Stimulated activated CD4-positive, alpha-beta T cell treated with anti-CD3 and anti-CD28 coated beads, Interleukin-1b, Interleukin-23, amount 100 ng/mL, for 4 hours (primary cell): ENCODE measurements around the gene AADAT.
A peak's percentile ranks its signal among the peaks of the same experiment; 100 is the strongest.
"Not testable (repeated sequence)": the region's sequence is repeated elsewhere in the genome, so short reads cannot be mapped to it uniquely, and the experiment has no call there.

Experiments
- DNase-seq, 2 donors: peaks; one replicate each; pipeline ENCODE4 v3.0.0-alpha.2; 2020; ENCODE audit warnings: low read depth in 2 of 2

AADAT gene

DNA sequence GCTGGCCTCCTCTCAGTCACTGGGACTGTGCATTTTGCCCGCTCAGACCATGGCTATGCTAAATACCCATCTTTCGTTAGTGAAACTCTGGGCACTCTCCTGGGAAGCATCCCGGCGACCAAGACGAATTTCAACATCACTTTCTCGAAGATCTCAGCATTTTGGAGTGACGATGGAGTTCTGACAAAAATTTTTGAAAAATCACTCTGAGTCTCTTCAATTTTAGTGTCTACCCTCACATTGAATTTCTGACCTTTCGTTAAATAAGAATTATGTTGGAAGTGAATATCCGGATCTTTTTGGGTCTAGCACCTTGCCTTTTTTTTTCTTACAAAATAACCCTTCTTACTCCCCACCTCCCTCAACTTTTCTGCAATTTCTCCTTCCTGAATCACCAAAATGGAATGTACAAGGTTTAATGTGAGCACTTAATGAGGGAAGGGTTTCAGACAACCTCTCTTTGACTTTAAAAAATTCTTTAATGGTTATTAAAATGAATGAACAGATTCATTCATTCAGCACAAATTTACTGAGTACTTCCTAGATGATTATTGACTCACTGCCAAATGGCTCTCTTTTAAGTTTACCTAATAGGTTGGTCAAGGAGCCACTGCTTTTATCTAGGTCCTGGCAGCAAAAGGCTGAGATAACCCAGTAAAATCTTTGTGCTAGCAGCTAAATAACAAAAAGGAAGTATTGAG lies 746 bp upstream of the AADAT start:
- no peak for DNase-seq

DNA sequence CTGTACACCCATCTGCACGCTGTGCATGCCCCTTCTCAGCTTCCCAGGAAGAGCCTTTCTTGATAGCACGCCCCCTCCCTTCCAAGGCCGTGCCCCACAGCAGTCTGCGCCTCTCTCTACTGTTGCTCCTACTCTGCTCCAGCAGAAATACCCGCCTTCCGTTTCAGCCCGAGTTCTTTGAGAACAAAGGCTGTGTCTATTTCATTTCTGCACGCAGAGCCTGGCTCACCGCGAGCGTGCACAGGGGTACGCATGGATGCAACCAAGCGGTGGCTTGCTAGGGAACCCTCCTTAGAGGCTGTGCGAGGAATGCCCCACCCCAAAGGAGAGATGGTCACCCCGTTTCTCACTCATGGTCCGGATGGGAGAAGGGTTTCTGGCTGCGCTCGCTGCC lies 485 bp downstream of the AADAT start:
- DNase-seq, result no peak

DNA sequence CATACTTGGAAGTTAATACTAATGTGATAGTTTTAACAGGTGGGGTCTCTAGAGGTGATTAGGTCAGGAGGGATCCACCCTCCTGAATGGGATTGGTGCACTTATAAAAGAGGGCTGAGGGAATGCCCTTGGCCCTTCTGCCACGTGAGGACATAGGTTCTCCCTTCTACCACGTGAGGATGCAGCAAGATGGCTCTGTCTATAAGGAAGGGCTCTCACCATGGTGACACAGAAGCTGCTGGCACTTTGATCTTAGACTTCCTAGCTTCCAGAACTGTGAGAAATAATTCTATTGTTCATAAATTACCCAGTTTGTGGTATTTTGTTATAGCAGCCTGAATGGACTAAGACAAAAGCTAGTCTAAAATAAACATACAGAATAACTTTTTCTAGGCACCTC lies 1.0 kb downstream of the AADAT start:
- no peak for DNase-seq

DNA sequence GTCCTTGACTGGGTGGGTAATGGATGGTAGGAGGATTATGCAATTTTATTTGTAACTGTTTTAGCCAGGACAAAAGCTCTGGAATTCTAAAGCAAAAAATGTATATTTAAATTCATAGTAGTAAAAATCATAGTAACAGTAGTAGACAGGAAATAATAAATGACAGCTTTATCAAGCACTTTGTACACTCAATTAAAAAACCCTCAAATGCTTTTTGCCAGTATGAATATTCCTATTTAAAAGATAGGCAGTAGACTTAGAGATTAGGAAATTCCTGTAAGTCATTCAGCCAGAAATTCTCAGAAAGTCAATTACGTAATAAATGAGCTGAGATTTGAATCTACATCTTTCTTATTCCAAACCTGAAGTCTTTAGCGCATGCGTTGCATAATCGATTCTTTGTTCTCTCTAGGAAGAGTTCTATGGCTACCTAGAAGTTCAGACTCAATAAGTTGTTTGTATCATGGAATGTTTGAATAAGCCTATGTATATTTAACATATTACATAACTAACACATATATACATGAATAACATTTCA lies 2.5 kb downstream of the AADAT start:
- DNase-seq, result no peak

DNA sequence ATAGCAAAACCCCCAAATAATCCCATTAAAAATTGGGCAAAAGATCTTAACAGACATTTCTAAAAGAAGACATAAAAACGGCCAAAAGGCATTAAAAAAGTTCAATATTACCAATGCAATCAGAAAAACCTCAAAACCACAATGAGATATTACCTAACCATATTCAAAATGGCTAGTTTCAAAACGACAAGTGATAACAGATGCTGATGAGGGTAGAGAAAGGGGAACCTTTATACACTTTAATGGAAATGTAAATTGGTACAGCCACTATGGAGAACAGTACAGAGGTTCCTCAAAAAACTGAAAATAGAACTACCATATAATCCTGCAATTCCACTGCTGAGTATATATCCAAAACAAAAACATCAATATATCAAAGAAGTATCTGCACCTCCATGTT lies 6.2 kb downstream of the AADAT start:
- DNase-seq, result no peak

DNA sequence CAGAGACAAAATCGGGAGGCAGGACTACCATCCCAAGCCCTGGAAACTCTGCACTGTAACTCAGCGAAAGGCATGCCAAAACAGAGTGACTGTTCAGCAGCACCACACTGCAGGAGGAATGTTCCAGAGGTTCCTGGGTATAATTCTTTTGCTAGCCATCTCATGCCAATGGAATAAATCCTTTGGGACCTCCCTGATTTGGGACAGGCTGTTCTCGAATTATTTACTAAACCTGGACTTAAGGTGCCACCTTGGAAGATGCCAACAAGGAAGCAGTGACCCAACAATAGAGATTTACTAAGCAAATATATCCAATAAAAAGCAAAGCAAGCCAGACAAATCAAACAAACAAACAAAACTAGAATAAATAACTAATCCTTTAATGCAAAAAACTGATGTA lies 9.3 kb downstream of the AADAT start:
- DNase-seq, result no peak

DNA sequence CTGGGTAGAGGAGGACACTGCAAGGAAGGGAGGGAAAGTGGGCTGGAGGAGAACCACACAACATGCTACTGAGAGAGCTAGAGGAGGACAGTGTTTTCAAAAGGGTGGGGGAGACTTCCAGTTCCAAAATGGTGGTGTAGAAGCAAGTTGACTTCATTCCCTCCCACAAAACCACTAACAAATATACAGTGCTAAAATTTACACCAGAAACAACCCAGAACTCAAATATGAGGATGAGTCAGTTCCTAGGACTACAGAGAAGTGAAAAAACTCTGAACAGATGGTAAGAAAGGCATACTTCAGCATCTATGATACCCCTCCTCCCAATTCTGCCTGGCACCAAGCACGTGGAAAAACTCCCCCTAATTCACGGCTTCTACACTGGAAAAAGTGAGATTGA lies 9.8 kb downstream of the AADAT start:
- no peak for DNase-seq

DNA sequence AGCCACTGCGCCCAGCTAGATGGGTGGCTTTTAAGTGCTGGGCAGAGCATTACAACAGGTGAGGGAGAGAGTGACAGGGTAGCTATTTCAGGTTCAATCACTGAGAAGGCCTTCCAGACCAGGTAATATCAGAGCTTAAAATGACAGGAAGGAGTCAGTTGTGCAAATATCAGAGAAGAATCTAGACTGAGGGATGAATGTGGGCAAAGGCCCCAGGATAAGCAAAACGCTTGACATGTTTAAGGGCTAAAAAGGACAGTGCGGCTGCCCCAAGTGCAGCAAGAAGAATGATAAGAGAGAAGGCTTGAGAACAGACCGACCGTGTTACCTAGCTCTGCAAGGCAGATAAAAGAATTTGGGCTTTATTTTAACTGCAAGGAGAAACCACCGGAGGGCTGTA lies 18.6 kb downstream of the AADAT start:
- DNase-seq, result no peak

DNA sequence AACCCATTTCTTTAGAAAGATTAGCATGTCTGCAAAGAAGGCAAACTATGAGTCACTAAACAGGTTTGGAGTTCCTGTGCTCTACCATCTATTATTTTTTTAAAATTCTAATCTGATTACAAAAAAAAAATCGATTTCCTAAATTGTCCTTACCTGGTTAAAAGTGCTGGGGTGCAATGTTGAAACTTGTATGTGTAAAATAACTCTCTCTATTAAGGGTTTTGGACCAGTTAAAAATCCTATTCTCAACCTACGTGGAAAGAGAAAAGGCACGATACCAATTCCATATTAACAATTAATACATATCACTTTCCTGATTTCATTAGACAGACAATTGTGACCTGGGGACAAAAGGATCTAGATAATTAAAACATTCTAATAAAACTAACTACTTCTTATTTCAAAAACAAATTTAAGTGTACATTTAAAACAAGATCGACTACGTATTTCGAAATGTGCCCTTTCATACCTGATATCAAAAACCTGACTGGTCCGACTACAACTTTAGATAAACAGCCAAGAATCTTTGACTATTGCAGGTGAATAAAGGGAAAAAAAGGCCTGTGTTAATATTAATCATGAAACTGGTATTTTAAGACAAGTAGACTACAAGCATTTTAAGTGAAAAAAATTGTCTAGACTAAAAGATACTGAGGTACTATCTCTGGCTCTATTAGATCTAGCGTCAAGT lies 21.2 kb downstream of the AADAT start:
- no peak for DNase-seq

DNA sequence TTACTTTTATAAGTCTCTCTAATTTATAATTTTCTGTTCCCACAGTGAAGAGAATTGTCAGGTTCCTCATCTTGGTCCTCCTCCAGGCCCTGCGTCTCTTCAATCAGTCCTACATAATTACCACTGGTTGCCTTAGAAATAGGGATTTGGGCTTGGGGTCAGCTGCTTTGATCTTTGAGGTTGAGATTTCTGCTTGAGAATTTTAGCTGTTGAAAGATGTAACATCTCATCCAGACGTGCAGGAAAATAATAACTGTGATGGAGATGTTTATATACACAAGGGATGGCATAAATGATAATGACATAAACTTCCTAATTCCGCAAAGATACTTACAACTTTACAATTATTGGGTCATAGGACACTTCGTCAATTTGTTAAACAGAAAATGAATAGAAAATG lies 30.3 kb downstream of the AADAT start:
- DNase-seq, result no peak

DNA sequence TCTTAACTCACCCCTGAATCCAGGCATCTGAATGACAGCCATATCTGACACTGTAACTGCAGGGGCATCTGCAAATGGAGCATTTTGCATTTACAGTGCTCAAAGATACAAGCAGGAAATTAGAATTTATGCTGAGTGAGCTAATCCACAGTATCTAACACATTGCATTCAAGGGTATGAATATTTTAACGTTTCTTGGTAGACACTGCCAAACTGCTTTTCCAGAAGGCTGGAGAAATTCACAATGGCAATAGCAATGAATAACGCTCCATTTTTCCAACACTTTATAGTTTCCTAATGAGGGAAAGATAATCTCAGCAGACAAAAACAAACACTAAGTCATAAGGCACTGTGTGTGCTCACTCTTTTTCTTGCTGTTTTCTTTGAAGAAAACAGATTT lies 30.9 kb downstream of the AADAT start:
- no peak for DNase-seq

DNA sequence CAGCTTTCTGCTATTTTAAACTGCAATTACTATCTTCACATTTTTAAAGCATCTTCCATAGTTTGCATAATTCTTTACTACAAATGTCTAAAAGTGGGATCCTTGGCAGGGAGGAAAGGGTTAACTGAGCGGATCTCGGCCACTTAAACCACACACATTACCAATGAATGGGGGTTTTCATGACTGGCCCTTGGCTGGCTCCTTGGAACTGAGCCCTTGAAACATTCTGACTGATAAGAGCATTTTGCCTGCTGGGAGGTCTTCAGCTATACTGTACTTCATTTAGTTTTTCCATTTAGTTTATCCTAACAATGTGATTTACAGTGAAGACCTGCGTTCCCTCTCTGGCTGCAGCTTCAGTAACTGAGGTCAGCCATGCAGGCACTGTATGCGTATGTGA lies 31.9 kb downstream of the AADAT start:
- no peak for DNase-seq

DNA sequence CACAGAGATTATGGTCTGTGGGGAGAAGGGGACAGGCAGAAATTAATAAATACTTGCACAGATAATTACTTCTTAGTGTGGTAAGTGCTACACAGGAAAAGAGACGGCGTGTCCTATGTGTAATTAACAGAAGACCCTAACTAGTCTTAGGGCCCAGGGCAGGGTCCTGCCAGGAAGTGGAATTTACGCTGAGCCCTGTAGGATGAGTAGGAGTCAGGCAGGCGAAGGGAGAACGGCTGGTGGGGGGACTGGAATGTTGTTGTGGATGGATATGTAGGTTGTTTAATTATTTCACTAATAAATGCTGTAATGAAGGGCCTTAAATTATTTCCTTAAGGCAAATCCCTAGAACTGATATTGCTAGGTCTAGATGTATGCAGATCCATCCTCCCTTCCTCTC lies 36.8 kb downstream of the AADAT start:
- no peak for DNase-seq

DNA sequence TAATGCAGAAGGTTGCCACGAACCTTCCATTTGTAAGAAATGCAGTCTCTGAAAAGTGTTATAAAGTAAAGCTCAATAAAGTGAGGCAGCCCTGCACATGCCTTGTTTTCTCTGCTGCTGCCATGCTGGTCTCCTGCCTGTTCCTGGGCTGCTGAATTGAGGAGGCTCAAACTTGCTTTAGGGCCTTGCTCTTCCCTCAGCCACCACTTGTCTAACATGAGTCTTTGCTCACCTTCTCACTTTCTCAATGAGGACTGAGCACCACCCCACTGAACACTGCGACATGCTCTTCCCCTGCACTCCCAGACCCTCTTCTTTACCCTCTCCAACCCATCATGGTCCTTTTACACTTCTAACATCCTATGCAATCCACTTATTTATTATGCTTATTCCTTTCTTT lies 38.4 kb downstream of the AADAT start:
- no peak for DNase-seq

DNA sequence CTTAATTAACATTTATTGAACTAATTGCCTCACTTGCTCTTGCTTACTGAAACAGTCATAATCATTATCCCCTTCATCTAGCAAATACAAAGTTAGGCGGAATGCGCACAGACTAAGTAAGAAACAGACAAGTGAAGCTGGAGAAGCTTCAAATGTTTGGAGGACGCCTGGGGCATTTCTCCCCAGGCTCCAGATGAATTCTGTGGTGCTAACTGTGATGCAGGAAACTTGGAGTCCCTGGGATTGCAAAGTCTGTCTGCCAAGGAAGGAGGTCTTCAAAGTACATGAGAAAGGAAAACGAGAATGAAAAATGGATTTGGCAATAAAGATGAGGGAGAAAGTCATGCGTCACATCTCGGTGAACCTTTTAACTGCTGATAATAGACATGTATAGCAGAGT lies 40.0 kb downstream of the AADAT start:
- no peak for DNase-seq

DNA sequence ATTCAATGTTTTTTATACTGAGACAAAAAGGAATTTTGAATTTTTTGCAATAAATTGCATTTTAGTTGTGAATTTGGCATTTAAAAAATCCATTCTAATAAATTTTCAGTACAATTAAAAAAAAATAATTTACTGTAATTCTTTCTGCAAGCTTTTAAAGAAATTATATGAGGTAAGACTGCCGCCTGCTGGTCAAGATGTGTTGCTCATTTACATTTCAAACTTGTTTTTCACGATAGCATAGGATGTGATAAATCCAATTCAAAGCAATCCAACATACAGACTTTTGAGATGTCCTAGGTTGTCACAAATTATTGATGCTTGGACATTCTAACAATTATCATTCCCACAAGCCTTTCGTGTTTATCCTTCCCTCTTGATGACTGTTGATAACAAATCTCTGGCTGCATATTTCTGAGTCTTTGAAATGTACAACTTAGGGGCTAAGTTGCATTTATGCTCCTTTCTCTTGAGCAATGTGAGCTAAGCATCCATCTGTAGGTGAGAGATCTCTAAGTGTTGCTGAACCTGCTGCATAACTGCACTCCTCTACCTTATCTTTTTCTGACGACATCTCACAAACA lies 41.9 kb downstream of the AADAT start:
- DNase-seq, result peak; percentile 28 to 46

DNA sequence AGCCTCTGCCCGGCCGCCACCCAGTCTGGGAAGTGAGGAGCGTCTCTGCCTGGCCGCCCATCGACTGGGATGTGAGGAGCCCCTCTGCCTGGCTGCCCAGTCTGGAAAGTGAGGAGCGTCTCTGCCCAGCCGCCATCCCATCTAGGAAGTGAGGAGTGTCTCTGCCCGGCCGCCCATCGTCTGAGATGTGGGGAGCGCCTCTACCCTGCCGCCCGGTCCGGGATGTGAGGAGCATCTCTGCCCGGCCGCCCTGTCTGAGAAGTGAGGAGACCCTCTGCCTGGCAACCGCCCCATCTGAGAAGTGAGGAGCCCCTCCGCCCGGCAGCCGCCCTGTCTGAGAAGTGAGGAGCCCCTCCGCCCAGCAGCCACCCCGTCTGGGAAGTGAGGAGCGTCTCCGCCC lies 43.6 kb downstream of the AADAT start:
- not testable (repeated sequence) for DNase-seq

DNA sequence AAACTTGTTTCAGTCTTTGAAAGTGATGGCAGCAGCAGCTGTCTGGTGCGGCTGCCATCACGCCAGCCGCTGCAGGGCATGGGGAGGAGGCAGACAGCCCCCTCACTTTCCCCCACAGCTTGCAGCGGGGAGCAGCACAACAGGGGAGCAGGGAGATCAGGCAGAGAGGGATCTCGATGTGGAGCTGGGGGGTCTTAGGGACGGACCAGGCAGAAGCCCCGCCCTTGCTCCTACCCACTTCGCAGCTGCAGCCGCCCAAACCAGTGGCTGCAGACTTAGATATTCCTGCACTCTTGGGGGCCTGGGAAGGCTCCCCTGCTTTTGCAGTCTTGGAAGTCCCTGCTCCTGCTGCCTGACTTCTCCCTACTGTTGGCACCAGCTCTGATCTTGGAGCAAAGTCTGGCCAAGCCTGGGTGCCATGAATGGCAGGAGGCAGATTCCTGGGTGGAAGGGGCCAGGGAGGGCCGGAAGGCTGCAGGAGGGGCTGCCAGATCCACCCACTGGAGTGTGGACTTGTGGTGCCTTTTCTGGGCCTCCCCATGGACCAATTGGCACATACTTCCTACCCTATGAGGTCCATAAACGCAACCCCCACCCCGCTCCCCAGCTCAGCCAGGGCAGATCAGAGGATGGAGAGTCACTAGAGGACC lies 49.6 kb downstream of the AADAT start:
- no peak for DNase-seq

DNA sequence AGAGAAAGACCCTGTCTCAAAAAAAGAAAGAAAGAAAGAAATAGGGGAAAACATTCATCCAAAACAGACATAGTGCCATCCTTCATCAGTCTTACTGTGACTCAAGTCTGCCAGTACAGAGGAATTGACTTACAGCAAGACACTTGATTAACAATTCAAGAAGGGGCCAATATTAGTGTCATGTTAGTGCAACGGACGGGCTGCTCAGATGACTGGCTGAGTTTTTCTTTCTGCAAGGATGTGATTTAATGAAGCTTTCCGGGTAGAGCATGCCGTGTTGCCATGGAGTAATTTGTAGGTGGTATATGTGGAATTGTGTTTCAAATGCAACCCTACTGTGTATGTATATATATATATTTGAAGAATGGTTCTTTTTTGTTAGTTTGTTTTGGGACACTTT lies 51.0 kb downstream of the AADAT start:
- no peak for DNase-seq

DNA sequence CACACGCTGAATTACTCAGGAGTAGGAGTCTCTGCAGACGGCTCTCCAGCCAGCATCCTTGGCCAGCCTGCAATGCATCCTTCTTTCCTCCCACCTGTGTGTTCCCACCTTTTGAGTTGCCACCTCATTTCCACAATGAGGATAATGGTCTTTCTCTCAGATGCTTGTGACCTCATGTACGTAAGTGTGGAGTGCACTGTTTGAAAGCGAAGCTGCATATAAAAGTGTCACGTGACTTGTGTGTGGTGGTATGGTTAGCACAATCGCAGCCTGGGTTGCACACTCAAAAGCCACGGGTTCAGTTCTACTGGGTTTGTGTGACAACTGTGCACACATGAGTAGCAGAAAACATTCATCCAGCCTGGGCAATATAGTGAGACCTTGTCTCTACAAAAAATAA lies 51.5 kb downstream of the AADAT start:
- no peak for DNase-seq

DNA sequence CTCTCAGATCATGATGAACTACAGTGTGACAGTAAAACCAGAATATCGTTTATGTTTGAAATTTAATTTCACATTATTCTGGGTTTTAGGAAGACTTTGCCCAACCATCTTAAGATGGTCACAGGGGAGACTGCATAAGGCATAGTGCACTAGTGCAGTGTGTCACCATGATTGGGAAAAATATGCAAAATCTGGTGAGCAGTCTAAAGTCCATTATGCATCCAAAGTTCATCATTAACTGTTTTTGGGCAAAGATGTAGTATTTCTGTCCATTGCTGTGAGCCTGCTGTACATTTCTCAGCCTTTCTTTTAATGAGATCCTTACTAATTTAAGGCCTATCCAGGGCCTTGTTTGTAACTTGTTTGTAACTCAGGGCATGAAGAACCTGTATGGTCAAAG lies 52.3 kb downstream of the AADAT start:
- DNase-seq, result no peak

DNA sequence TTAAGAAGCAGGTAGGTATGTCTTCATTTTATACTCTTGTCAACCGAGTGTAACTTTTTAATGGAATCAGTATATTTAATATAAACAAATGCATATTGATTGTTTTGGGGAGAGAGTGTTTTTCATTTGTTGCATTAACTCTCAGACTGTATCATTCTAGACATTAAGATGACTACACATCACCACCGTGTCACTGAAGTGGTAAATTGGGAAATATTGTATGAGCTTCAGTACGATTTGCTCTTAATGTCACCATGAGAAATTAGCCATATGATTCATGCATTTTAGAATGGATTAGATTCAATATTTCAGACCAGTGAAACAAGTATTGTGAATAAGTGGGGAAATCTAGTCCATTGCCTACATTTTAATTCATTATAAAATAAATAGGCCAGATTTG lies 53.9 kb downstream of the AADAT start:
- no peak for DNase-seq

DNA sequence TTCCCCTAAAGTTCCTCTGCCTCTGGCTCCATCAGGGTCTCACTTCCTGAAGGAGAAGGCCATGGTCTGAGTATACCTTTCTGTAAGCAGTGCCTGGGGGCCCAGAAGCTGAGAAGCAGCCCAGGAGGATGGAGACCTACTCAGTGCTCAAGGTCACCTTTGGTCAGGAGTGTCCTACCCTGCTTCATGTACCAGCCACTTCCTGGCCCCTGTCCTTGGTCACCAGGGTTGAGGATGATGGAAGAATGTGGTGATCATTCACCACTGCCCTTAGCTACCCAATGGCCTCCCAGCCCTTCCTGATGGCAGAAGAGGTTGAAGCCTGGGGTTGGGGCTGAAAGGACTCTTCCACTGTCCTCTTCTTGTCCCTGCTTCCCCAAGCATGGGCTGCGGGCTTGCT lies 54.5 kb downstream of the AADAT start:
- no peak for DNase-seq
